ENCODE results near the gene GSAP. TPM values are rescaled to one million over a fixed set of nuclear protein-coding genes. Genes with fewer than 3 reads are reported as not detected.

Gene GSAP, protein sequence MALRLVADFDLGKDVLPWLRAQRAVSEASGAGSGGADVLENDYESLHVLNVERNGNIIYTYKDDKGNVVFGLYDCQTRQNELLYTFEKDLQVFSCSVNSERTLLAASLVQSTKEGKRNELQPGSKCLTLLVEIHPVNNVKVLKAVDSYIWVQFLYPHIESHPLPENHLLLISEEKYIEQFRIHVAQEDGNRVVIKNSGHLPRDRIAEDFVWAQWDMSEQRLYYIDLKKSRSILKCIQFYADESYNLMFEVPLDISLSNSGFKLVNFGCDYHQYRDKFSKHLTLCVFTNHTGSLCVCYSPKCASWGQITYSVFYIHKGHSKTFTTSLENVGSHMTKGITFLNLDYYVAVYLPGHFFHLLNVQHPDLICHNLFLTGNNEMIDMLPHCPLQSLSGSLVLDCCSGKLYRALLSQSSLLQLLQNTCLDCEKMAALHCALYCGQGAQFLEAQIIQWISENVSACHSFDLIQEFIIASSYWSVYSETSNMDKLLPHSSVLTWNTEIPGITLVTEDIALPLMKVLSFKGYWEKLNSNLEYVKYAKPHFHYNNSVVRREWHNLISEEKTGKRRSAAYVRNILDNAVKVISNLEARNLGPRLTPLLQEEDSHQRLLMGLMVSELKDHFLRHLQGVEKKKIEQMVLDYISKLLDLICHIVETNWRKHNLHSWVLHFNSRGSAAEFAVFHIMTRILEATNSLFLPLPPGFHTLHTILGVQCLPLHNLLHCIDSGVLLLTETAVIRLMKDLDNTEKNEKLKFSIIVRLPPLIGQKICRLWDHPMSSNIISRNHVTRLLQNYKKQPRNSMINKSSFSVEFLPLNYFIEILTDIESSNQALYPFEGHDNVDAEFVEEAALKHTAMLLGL
- total RNA-seq: 2.9 and 11.0 TPM in 2 replicates

DNA sequence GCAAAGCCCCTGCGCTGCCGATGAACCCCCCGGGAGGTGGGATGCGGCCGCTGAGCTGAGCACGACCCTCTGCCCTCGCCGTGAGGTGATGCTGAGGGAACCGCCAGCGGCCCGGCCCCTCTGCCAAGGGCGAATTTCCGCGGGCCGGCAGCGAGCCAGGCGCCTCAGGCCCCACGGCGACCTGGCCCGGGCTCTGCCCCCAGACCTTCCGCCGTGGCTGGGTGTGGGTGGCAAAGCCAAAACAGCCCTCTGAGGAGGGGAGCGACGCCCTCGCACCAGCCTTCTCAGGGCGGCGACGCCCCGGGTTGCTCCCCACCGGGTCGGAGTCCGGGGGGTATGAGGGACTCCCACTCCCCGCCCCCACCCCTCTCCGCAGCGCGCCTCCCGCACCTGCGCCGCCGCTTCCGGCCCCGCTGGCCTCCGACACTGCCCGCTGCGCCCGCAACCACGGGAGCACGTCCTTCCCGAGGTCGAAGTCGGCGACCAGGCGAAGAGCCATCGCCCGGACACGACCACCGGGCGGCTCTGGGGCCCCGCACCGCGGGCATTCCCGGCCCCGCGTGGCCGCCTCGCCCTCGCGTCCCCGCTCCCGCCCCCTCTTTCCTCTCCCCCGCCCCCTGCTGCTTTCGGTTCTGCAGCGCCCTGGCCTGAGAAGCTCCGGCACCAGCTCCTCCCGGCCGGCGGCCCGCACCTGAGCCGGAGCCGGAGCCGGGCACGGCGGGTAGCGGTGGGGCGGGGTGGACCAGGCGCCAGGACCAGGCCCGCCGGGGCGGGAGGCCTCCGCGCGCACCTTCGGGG is at the start of gene GSAP:
Gene GSAP (minus strand): TSS at position 527 of the 798 bp plus-strand sequence. CDS start 28 bp downstream, at position 499.

Other genes with a start within 250 kb of the GSAP start
- gene FGL2, start 216.5 kb downstream of the GSAP start, total RNA-seq: 3.1 and 10.1 TPM in 2 replicates
- gene PTPN12, start 120.9 kb upstream of the GSAP start, total RNA-seq: 38.5 and 45.1 TPM in 2 replicates